NCI-H2196 (cell line): Measurements from ENCODE around the gene GET3.

Experiments used
- DNase-seq: peaks from one replicate; lab custom pipeline; 2025; ENCODE audit not compliant: unreplicated experiment; lab: John Stamatoyannopoulos, UW

Gene GET3

GRCh38 chr19:12778017-12778904 lies 41.0 kb downstream of the GET3 start:
- DNase-seq = peak; percentile 76

DNA sequence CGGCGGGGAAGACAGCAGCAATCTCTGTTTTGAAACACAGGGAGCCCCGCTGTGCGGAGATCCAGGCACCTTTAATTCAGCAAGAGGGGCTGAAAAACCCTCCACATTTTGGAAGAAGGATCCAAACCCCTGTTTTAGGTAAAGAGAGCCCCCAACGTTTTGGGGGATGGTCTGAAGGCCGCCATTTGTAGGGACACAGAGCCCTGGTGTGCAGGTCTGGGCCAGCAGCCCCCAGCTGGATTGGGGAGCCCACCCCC lies 41.5 kb downstream of the GET3 start:
- no peak for DNase-seq

GRCh38 chr19:12779162-12779993 lies 42.1 kb downstream of the GET3 start:
- peak; percentile 58 for DNase-seq

- no peak for DNase-seq
Observed at GRCh38 chr19:12782174-12782423, 44.8 kb downstream of the GET3 start.

DNA sequence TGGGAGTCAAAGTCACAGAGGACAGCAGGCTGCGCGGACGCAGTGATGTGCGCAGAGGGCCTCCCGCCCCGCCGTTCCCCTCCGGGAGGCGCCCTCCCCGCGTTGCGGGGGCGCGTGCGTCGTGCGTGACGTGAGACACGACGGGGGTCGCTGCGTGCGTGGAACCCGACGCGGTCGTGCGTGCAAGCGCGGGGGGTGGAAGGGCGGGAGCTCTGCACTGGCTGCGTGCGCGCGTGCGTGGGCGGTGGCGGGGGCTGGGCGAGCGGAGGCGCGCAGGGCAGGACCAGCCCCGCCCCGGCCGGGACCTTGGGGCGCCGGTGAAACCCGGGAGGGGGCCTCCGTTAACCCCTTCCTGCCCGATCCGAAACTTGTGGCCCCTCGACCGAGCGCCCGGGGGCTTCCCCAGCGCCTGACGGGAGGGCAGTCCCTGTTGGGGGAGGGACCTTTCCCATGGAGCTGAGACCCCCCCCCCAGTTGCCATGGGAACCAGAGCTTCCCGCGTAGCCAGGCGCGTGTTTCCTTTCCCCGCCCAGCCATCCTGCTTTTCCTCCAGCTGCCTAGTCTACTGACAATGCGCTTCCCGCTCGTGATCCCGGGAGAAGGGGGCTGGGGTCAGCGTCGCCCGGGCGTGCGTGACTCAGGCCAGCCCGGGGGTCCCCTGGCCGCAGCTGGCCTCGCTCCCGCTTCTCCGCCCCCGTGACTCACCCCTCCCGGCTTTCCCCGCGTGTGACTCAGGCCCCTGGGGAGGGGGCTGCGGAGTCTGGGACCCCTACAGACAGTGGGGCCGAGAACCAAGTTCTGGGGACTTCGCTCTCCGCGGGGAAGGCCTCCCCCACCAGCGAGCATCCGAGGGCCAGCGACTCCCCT lies 45.4 kb downstream of the GET3 start:
- DNase-seq = peak; percentile 82

GRCh38 chr19:12783291-12783848 lies 46.1 kb downstream of the GET3 start:
- no peak for DNase-seq

DNA sequence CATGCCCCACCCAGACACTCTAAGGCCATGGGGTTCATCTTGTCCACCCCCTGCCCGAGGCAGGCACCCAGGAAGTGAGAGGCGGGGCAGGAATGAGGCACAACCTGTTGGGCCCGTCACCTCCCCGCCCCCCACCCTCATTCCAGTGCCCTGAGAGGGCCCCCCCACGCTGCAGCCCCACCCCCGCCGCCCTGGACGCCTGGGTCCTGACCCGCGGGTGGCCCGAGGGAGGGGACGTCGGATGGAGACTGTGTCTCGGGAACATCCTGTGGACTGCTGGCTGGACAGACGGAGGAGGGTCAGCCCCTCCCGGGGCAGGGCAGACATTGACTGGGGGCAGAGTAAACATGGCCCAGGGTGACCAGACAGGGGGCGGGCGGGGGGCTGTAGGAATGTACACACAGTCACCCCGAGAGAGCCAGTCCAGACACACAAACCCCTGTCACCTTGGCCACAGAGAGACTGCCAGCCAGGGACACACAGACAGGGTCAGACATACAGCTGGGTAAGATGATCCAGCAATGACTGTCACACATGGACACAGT lies 46.6 kb downstream of the GET3 start:
- no peak for DNase-seq

DNA sequence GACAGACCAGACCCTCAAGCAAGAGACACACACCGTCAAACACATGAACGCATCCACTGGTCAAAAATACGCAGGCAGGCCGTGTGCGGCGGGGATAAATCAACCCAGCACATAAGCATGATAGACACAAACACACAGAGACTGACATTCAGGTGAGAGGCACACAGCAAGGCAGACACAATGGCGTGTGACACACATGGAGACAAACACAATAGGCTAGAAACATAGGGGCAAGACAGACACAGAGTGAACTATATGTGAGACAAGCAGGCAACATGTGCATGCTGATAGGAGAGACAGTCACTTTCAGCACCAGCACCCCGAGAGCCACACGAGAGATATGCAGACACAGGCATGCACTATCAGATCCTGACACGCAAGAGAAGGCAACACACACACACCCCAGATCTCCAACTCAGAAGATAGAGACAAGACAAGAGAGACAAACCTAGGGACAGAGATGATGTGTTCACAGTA lies 47.1 kb downstream of the GET3 start:
- DNase-seq = no peak

DNA sequence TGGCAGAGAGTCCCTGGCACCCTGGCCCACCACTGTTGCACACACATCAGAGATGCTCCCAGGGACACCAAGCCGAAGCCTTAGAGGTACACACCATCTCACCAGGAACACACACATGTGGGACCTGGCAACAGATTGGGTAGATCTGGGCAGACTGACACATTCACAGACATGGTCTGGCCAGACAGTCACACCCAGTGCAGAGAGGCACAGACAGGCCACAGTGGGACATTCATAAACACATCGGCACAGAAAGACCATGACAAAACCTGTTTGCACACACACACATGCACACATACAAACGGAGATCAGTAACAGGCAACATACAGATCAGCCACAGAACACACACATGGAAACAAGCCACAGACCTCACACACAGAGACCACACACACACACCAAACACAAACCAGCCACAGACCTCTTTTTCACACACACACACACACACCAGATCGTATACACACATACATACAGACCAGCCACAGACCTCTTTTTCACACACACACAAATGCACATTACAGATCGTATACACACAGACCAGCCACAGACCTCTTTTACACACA lies 47.7 kb downstream of the GET3 start:
- DNase-seq = no peak

- DNase-seq = no peak
Observed at GRCh38 chr19:12785431-12786031, 48.2 kb downstream of the GET3 start.

GRCh38 chr19:12786141-12786870 lies 49.0 kb downstream of the GET3 start:
- DNase-seq = peak; percentile 61

- no peak for DNase-seq
Observed at GRCh38 chr19:12786952-12787351, 49.7 kb downstream of the GET3 start.

DNA sequence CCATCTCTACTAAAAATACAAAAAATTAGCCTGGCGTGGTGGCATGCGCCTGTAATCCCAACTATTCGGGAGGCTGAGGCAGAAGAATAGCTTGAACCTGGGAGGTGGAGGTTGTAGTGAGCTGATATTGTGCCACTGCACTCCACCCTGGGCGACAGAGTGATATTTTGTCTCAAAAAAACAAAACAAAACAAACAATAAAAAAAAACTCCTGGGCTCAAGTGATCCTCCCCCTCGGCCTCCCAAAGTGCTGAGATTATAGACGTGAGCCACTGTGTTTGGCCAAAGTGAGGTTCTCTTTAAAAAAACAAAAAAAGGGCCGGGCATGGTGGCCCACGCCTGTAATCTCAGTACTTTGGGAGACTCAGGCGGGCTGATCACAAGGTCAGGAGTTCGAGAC lies 50.2 kb downstream of the GET3 start:
- no peak for DNase-seq

DNA sequence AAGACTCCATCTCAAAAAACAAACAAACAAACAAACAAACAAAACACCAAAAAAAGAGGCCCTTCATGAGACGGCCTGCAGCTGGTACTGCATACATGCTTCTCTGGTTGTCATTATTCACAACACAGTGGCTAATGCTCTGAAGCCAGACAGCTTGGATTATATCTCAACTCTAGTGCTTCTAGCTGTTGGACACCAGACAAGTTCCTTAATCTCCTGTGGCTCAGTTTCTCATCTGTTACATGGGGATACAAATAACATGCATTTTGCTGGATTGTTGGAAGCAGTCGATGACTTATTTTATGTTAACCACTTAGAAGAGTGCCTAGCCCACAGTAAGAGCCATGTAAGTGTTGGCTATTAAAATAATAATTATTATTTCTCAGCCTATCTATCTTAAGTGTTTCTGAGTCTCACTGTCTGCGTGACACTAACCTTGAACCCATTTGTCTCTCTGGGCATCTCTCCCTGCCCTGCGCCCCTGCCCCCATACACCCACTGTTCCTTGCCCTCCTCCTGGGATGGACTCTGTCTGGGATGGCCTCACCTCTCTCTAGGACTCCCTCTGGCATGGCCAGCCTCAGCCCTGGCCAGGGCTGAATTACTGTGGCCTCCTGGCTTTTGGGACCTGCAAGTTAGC lies 50.9 kb downstream of the GET3 start:
- no peak for DNase-seq

DNA sequence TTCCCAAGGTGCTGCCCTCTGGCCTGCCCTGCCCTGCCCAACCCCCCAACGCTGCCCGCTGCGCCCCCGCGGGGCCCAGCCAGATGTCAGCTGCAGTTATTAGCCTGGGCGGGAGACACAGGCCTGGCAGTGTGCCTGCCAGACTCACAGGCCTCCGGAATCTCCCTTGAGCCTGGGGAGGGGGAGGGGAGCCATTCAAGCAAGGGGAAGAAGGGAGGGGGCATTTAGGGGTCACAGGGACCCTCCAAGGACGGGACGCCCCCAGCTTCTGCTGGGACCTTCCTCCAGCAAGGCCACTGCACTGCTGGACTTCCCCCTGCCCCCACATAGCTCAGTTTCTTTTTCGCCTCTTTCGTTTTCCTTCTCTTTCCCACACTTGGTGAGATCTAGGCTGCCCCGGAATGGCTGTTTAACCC lies 51.4 kb downstream of the GET3 start:
- DNase-seq = peak; percentile 90

DNA sequence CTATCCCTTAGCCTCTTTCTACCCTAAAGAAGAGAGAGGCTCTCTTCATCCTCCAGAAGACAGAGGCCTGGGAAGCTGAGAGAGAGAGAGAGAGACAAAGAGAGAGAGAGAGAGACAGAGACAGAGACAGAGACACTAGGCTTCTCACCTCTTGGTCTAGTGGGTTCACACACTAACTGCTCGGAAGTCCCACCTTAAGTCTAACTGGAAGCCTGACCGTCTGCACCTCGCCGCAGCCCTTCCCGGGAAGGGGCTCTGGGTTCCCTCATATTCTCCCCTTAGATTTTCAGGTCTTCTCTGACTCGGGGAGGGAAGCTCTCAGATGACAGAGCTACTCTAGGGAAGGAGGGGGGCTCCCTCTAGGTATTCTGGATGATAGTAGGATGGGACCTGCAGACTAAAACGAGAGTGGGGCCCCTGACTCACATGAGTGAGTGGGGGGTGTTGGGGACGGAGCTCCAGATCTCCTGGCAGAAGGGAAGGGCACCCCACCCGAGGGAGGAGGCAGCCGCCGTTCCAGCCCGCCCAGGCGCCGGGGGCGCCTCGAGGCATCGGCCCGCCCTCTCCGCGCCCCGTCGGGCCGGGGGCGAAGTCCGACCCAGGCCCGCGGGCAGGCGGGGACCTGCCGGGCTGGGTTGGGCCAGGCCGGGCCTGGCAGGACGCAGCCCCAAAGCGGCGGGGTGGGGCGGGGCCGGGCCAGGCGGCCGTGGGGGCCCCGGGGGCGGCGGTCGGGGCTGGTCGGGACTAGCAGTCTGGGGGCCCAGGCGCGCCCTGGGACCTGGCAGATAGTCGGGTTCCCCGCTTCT lies 52.0 kb downstream of the GET3 start:
- DNase-seq = peak; percentile 61

GRCh38 chr19:12789904-12790619 lies 52.8 kb downstream of the GET3 start:
- peak; percentile 98 for DNase-seq
